GM12892 (cell line): ENCODE data around the gene TESMIN.

Experiments
- POLR2A ChIP-seq: IDR thresholded peaks from 2 replicates; pipeline ENCODE4 v1.6.1; 2011; ENCODE audit warnings: low read depth, low read length, control low read depth
- POLR2AphosphoS5 ChIP-seq: IDR thresholded peaks from 2 replicates; pipeline ENCODE4 v1.6.1; 2011; ENCODE audit warnings: low read depth, low read length, control low read depth

DNA sequence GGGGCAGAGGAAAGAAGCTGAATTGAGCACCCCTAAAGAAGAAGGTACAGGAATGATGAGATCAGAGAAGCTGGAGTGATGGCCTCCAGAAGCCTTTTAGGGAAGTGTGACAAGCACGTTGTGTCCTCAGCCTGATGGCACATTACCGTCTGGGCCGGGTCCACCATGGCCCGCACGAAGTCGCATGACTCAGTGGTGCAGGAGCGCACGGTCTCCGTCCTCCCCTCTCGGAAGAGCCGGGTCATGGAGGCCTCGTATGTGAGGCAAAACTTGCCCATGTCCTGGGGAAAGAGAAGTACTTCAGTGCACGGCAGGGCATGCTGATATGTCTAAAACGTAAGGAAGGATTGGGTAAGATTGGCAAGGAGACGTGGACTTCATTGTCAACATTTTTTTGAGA, 11.2 kb upstream of the TESMIN start:
- TF ChIP-seq POLR2A (no peak), POLR2AphosphoS5 (no peak)
